ENCODE measurements around the gene BOD1L2.

Gene BOD1L2

GRCh38 chr18:57146956-57147636 lies at the start of gene BOD1L2:
Gene BOD1L2 (plus strand): TSS chr18:57147087. CDS start chr18:57147313, 226 bp downstream.
- no peak within 1 kb of the TSS for H3K4me3 ChIP-seq (ENCODE audit: low read length)
- no peak within 1 kb of the TSS for H2AFZ ChIP-seq (ENCODE audit: low read depth, low read length)
- peaks cover 10% of the 10 kb centered on the region for H3K27me3 ChIP-seq (ENCODE audit: insufficient read depth, low read length)
- no peaks in the 10 kb centered on the region for H3K36me3 ChIP-seq (ENCODE audit: insufficient read depth, low read length)
- no peaks in the 10 kb centered on the region for H3K9me3 ChIP-seq (ENCODE audit: low read length)
- H3K4me1 ChIP-seq (ENCODE audit: insufficient read depth, low read length), result peaks cover 14% of the 10 kb centered on the region

DNA sequence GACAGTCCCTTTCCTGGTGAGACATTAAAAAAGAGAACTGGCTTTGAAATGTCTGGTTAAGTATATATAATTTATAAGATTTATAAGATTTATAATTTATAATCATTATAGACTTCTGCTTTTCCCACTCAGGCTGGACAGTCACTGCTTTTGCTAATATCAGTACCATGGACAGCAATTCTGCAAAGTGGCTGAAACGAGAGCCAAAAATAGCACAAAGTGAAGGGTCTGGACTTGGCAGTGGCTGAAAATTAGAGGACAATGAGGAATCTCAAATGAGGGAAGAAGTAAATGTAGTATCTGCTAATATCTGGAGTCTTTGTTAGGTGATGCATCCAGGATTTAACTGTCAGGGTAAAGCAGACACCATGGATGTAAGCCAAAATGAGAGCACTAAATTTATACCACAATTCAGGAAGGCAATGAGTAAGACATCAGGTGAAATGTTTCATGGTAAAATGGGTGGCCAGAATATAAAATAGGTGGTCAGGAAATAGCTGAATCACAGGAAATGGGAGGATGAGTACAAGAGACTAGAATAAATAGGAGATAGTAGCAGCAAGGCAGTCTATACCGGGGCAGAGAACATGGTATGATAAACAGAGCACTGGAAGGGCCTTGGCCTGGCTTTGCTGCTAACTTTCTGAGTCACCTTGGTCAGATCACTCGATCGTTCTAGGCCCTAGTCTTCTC lies 39.6 kb upstream of the BOD1L2 start:
- Histone ChIP-seq H3K27me3 (ENCODE audit: insufficient read depth, low read length) (no peaks in the 10 kb centered on the region), H3K4me1 (ENCODE audit: insufficient read depth, low read length) (no peaks in the 10 kb centered on the region), H3K36me3 (ENCODE audit: insufficient read depth, low read length) (no peaks in the 10 kb centered on the region), H3K4me3 (ENCODE audit: low read length) (no peak overlapping the region), H2AFZ (ENCODE audit: low read depth, low read length) (no peak overlapping the region), H3K9me3 (ENCODE audit: low read length) (no peaks in the 10 kb centered on the region)

GRCh38 chr18:57110290-57110689 lies 36.6 kb upstream of the BOD1L2 start:
- Histone ChIP-seq H3K27me3 (ENCODE audit: insufficient read depth, low read length) (no peaks in the 10 kb centered on the region), H3K4me1 (ENCODE audit: insufficient read depth, low read length) (no peaks in the 10 kb centered on the region), H3K4me3 (ENCODE audit: low read length) (no peak overlapping the region), H3K9me3 (ENCODE audit: low read length) (no peaks in the 10 kb centered on the region), H2AFZ (ENCODE audit: low read depth, low read length) (no peak overlapping the region), H3K36me3 (ENCODE audit: insufficient read depth, low read length) (no peaks in the 10 kb centered on the region)

- Histone ChIP-seq H3K36me3 (ENCODE audit: insufficient read depth, low read length) (no peaks in the 10 kb centered on the region), H3K9me3 (ENCODE audit: low read length) (no peaks in the 10 kb centered on the region), H3K27me3 (ENCODE audit: insufficient read depth, low read length) (no peaks in the 10 kb centered on the region), H3K4me3 (ENCODE audit: low read length) (no peak overlapping the region), H2AFZ (ENCODE audit: low read depth, low read length) (no peak overlapping the region), H3K4me1 (ENCODE audit: insufficient read depth, low read length) (peaks cover 4% of the 10 kb centered on the region)
Observed at GRCh38 chr18:57113799-57114420, 33.0 kb upstream of the BOD1L2 start.

DNA sequence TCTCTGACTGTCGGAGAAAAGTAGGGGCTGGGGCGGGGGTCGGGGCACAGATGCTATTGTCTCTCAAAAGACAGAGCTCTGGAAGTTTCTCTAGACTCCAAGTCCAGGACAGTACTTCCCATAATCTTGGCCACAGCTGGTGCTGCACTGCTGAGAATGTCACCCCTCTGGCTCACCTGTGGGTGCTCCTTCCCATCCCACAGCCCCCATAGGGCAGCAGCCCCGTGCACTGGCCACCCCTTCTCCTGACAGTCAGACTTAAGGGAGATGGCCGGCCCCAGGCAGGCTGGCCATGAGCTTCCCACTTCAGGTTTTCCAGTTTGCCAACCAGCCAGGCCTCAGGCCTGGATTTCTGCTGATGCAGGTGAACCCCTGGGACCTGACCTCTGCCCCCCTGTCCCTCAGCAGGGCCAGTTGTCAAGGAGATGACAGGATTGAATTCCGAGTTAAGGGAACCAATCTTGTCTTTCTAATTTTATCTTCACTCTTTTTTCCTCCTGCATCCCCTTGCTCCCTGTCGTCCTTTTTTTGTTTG lies 30.2 kb upstream of the BOD1L2 start:
- Histone ChIP-seq H2AFZ (ENCODE audit: low read depth, low read length) (no peak overlapping the region), H3K4me3 (ENCODE audit: low read length) (no peak overlapping the region), H3K36me3 (ENCODE audit: insufficient read depth, low read length) (no peaks in the 10 kb centered on the region), H3K27me3 (ENCODE audit: insufficient read depth, low read length) (peaks cover 8% of the 10 kb centered on the region), H3K9me3 (ENCODE audit: low read length) (no peaks in the 10 kb centered on the region), H3K4me1 (ENCODE audit: insufficient read depth, low read length) (peaks cover 4% of the 10 kb centered on the region)

DNA sequence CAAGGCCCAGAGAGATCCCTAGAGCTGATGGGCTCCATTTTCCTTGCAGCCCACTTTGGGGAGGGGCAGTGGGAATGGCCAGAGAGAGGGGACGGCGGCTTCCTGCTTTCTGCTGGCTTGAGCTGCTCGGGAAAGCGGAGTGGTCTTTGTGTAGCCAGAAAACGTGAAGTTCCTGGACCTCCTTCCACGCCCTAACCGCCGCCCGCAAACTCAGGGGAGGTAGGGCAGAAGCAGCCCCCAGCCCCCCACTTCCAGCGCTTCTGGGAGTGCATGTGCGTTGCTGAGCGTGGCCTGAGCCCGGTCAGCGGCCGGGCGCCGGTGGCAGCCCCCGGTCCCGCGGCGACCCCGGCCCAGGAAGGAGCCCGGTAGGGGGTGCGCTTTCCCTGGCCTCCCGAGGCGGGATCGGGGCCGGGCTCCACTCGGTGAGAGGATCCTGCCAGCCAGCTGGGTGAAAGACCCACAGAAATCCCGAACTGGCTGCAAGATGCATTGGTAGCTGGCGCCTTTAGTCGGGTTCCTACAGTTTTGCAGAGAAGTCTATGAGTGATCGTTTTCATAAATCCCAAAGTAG lies 25.3 kb upstream of the BOD1L2 start:
- Histone ChIP-seq H3K4me1 (ENCODE audit: insufficient read depth, low read length) (peaks cover 4% of the 10 kb centered on the region), H3K4me3 (ENCODE audit: low read length) (no peak overlapping the region), H3K9me3 (ENCODE audit: low read length) (no peaks in the 10 kb centered on the region), H2AFZ (ENCODE audit: low read depth, low read length) (no peak overlapping the region), H3K36me3 (ENCODE audit: insufficient read depth, low read length) (no peaks in the 10 kb centered on the region), H3K27me3 (ENCODE audit: insufficient read depth, low read length) (peaks cover 28% of the 10 kb centered on the region)

DNA sequence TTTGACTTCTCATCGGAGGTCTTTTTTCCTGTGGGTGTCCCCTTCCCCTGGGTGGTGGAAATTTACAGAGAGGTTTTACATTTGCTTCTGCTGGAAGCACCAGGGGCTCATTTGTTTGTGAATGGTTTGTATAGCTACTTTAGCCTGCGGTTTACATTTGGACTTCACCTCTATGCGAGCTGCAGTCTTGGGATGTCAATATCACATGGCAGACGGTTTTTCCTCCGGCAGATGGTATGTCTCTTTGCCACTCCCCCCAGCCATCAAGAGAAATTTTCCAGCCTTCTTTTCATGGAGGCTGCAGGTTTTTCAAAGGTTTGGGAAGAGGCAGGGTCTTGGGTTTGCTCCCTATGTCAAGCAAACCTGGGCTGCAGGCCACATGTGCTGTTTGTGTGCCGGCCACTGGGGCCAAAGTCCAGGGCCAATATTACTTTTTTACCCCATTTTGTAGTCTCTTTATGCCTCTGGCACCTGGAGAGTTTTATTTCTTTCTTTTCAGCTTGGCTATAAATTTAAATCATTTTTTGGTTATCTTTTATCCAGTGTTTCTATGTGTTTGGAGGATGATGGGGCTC lies 23.9 kb upstream of the BOD1L2 start:
- peaks cover 36% of the 10 kb centered on the region for H3K27me3 ChIP-seq (ENCODE audit: insufficient read depth, low read length)
- no peaks in the 10 kb centered on the region for H3K9me3 ChIP-seq (ENCODE audit: low read length)
- no peaks in the 10 kb centered on the region for H3K36me3 ChIP-seq (ENCODE audit: insufficient read depth, low read length)
- H2AFZ ChIP-seq (ENCODE audit: low read depth, low read length), result no peak overlapping the region
- no peaks in the 10 kb centered on the region for H3K4me1 ChIP-seq (ENCODE audit: insufficient read depth, low read length)
- H3K4me3 ChIP-seq (ENCODE audit: low read length), result no peak overlapping the region

DNA sequence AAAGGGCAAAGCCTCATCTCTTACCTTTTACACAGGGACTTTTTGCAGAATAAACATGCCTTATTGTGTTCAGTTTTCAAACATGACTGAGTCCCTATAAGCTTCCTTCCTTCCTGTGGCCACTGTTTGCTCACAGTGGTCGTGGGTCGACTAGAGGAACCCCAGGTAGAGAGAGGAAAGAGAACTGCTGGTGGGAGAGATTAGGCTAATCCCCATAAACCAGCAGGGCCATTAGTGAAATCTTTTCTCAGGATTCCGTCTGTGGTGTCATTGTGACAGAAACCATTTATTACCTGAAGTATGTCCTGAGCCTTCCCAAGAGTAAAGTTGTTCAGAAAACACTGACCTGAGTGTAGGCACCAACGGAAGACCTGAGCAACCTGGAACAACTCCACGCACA lies 21.3 kb upstream of the BOD1L2 start:
- no peak overlapping the region for H3K4me3 ChIP-seq (ENCODE audit: low read length)
- H3K27me3 ChIP-seq (ENCODE audit: insufficient read depth, low read length), result peaks cover 37% of the 10 kb centered on the region
- H3K36me3 ChIP-seq (ENCODE audit: insufficient read depth, low read length), result no peaks in the 10 kb centered on the region
- H3K4me1 ChIP-seq (ENCODE audit: insufficient read depth, low read length), result no peaks in the 10 kb centered on the region
- H2AFZ ChIP-seq (ENCODE audit: low read depth, low read length), result no peak overlapping the region
- H3K9me3 ChIP-seq (ENCODE audit: low read length), result no peaks in the 10 kb centered on the region

GRCh38 chr18:57128220-57128932 lies 18.5 kb upstream of the BOD1L2 start:
- Histone ChIP-seq H2AFZ (ENCODE audit: low read depth, low read length) (no peak overlapping the region), H3K9me3 (ENCODE audit: low read length) (no peaks in the 10 kb centered on the region), H3K4me3 (ENCODE audit: low read length) (no peak overlapping the region), H3K4me1 (ENCODE audit: insufficient read depth, low read length) (no peaks in the 10 kb centered on the region), H3K36me3 (ENCODE audit: insufficient read depth, low read length) (no peaks in the 10 kb centered on the region), H3K27me3 (ENCODE audit: insufficient read depth, low read length) (peaks cover 19% of the 10 kb centered on the region)

GRCh38 chr18:57131101-57131500 lies 15.8 kb upstream of the BOD1L2 start:
- peaks cover 8% of the 10 kb centered on the region for H3K4me1 ChIP-seq (ENCODE audit: insufficient read depth, low read length)
- peaks cover 15% of the 10 kb centered on the region for H3K27me3 ChIP-seq (ENCODE audit: insufficient read depth, low read length)
- no peaks in the 10 kb centered on the region for H3K9me3 ChIP-seq (ENCODE audit: low read length)
- H3K36me3 ChIP-seq (ENCODE audit: insufficient read depth, low read length), result no peaks in the 10 kb centered on the region
- no peak overlapping the region for H3K4me3 ChIP-seq (ENCODE audit: low read length)
- no peak overlapping the region for H2AFZ ChIP-seq (ENCODE audit: low read depth, low read length)

DNA sequence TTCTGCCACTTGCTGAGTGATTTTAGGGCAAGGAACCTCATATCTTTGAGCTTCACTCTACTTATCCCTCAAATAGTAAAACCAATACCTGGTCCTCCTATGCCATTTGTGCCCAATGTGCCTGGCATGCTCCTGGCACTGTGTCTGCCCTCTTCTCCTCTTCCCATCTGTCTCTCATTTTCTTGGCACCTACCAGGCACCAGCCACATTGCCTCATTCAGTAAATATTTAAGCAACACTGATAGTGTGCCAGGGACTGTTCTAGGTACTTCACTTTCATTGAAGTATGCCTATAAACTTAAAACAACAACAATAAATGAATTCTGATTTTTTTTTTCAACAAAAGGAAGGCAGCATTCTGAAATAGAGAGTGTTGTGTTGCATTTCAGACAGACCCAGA lies 15.1 kb upstream of the BOD1L2 start:
- Histone ChIP-seq H3K9me3 (ENCODE audit: low read length) (peaks cover 4% of the 10 kb centered on the region), H3K27me3 (ENCODE audit: insufficient read depth, low read length) (peaks cover 9% of the 10 kb centered on the region), H3K4me3 (ENCODE audit: low read length) (no peak overlapping the region), H2AFZ (ENCODE audit: low read depth, low read length) (no peak overlapping the region), H3K4me1 (ENCODE audit: insufficient read depth, low read length) (peaks cover 8% of the 10 kb centered on the region), H3K36me3 (ENCODE audit: insufficient read depth, low read length) (no peaks in the 10 kb centered on the region)

- peaks cover 4% of the 10 kb centered on the region for H3K9me3 ChIP-seq (ENCODE audit: low read length)
- no peaks in the 10 kb centered on the region for H3K36me3 ChIP-seq (ENCODE audit: insufficient read depth, low read length)
- no peak overlapping the region for H3K4me3 ChIP-seq (ENCODE audit: low read length)
- H3K4me1 ChIP-seq (ENCODE audit: insufficient read depth, low read length), result peaks cover 8% of the 10 kb centered on the region
- H2AFZ ChIP-seq (ENCODE audit: low read depth, low read length), result no peak overlapping the region
- no peaks in the 10 kb centered on the region for H3K27me3 ChIP-seq (ENCODE audit: insufficient read depth, low read length)
Observed at GRCh38 chr18:57134618-57135135, 12.2 kb upstream of the BOD1L2 start.

Data from neuron (in vitro differentiated cells).